AG09309 (cell line): ENCODE data around the gene ZBTB22.
"Not testable (repeated sequence)": the region's sequence is repeated elsewhere in the genome, so short reads cannot be mapped to it uniquely, and the experiment has no call there.

Experiments
- DNase-seq: peaks from one replicate; pipeline ENCODE4 v3.0.0-alpha.2; 2010; ENCODE audit warnings: low read depth
- H3K4me3 ChIP-seq: 2 replicates; pipeline ENCODE4 v1.5.1; 2011; ENCODE audit warnings: mild to moderate bottlenecking, low read depth, low read length, moderate library complexity; ENCODE audit not compliant: control insufficient read depth
- TF ChIP-seq, protein P1 (sequence below): IDR thresholded peaks from 2 replicates; pipeline ENCODE4 v1.5.1; 2011; ENCODE audit warnings: mild to moderate bottlenecking, low read depth, low read length, inconsistent platforms; ENCODE audit not compliant: insufficient read depth, control insufficient read depth; ENCODE audit errors: missing control alignments

The ZBTB22 gene

DNA sequence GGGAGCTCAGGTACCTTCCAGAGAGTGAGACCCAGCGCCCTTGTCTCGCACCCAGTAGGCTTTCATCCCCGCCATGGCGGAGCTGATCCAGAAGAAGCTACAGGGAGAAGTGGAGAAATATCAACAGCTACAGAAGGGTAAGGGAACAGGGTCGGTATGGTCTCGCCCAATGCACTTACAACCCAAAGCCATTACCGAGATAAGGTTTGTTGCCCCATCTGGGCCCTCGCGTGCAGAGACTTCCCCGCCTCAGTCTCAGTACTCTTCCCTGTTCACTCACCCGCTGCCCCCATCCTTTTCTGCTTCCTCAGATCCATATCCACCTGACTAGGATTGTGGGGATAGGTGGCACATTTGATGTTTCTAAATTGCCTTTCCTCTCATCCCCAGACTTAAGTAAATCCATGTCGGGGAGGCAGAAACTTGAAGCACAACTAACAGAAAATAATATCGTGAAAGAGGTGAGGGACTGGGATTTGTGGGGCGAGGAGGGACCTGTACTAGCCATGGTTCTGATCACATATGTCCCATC lies 27.7 kb downstream of the ZBTB22 start:
- DNase-seq = no peak
- TF ChIP-seq, protein P1, sequence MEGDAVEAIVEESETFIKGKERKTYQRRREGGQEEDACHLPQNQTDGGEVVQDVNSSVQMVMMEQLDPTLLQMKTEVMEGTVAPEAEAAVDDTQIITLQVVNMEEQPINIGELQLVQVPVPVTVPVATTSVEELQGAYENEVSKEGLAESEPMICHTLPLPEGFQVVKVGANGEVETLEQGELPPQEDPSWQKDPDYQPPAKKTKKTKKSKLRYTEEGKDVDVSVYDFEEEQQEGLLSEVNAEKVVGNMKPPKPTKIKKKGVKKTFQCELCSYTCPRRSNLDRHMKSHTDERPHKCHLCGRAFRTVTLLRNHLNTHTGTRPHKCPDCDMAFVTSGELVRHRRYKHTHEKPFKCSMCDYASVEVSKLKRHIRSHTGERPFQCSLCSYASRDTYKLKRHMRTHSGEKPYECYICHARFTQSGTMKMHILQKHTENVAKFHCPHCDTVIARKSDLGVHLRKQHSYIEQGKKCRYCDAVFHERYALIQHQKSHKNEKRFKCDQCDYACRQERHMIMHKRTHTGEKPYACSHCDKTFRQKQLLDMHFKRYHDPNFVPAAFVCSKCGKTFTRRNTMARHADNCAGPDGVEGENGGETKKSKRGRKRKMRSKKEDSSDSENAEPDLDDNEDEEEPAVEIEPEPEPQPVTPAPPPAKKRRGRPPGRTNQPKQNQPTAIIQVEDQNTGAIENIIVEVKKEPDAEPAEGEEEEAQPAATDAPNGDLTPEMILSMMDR = no peak
- peak overlapping the region; percentile 79 for H3K4me3 ChIP-seq

DNA sequence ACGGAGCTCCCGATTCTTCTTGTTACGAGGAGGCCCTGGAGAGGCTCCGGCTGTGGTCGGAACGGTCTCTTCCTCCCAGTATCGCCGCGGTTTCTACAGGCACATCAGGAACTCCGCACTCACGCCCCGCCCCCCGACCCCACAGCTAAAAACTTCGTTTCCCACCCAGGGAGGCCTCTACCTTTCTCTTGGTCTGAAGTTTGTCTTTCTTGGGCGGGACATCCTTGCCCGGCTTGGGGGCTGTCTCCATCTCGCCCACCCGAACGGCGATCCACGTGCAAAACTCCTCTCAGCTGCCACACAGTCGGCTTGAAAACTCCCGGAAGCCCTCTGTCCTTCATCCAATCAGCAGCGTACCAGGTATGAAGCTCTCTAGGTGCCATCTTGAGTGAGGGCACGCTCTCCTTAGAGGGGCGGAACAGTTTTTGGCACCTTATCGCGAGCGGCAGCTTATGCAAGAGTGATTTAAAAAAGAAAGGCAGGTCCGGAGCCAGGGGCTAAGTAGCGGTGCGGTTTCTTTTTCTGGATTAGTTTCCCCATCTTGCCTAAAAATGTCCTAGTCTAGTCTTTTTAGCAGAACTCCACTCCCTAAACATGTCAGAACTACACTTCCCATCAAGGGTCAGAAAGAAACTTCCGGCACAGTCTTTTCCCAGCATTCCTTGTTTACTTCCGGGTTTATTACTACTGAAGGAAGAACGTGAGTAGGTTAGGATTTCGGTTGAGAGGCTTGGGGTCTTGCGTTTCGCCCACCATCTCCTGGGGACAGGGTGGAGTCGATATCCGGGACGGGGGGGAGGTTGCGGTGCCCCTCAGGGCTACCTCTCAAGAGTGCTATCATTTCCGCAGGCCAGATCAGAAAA lies 28.4 kb downstream of the ZBTB22 start, which contains the start of the genes PFDN6 and WDR46:
PFDN6 (plus strand) TSS at position 681 of the 863 bp plus-strand sequence. CDS start 256 bp downstream, outside the sequence.
WDR46 (minus strand) TSS at position 319 of the 863 bp plus-strand sequence; CDS start at position 250, 69 bp downstream.
- TF ChIP-seq, protein P1 = no peak
- peak; percentile 67 for DNase-seq

DNA sequence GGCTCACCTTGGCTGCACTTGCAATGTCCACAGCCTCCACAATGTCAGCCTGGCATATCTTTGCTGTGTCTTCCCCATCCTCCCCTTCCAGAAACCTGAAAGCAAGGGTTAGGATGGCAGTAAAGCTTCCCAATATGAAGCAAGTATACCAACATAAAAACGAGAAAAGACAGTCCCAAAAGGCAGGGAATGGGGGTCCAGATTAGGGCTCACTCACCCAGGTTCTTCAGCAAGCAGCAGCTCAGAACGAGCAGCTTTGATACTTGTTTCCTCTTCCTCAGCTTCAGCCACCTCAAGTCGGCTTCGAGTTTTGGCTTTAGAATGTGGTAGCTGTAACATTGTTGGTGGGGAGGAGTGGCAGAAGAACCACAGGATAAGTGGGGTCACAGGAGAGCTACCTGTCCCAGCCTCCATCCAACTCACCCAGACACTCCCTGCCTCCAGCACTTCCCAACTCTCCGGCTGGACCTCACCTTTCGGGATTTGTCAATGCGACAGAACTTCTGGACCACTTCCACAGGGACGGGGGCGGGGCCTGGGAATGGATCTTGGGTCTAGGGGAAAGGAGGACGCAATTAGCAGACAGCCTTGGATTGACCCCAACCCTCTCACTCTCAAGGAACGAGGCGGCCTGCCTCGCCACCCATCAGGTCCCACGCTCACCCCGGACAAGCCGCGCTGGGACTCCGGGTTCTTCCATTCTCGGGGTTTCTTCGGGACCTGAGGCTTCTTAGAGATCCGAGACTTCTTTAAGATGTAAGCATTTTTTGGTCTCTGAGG lies 29.2 kb downstream of the ZBTB22 start:
- DNase-seq = no peak
- TF ChIP-seq, protein P1 = no peak

More for the DNA sequence above, 28.4 kb downstream of the ZBTB22 start, which contains the start of the genes PFDN6 and WDR46:
- H3K4me3 ChIP-seq = peak within 1 kb of the TSS; percentile 79

DNA sequence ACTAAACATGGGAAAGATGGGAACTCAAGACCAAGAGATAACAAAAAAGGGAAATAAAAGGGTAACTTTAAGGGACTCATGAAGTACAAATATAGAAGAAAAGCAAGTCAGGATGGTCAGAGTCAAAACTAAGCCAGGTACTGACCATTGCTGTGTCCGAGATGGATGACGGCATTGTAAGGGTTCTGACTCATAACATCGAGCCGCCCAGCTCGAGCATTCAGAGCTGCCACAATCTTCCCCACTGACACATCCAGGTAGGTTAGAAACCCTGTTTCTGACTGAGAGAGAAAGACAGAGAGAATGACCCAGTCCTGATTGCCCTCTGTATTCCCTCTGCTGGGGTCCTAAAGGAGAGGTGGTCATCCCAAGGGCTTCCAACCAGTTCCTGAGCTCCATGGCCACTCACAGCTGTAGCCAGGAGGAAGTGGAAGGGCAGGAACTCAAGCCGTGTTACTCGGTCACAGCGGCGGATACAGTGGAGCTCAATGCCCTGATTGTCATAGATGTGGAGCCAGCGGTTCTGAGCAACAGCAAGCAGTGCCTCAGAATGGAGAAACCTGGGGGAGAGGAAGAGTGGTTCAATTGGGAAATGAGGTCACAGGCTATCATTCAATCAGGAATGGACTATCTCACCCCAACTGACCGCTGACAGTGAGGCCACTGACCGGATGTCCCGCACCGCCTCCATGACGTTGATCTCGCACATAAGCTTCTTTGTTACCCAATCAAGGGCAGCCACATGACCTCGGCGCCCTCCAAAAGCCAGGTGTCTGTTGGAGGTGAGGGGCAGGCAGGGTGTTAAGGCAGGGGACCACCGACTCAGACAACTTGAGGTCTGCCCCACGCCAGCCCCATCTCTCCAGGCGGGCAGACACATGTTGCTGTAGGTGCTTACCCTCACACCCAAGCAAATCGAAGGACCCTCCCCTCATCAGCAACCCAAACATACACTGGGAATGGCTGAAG lies 30.3 kb downstream of the ZBTB22 start:
- no peak for DNase-seq
- TF ChIP-seq, protein P1 = no peak
- H3K4me3 ChIP-seq = no peak overlapping the region

More for the DNA sequence above, 29.2 kb downstream of the ZBTB22 start:
- peak overlapping the region; percentile 79 for H3K4me3 ChIP-seq

DNA sequence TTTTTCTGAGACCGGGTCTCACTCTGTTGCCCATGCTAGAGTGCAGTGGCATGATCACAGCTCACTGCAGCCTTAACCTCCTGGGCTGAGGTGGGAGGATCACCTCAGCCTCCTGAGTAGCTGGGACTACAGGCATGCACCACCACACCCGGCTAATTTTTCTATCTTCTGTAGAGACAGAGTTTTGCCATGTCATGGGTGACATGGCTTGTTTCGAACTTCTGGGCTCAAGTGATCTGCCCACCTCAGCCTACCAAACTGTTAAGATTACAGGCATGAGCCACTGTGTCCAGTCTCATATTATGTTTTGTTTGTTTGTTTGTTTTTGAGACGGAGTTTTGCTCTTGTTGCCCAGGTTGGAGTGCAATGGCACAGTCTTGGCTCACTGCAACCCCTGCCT lies 32.3 kb downstream of the ZBTB22 start:
- DNase-seq = not testable (repeated sequence)

DNA sequence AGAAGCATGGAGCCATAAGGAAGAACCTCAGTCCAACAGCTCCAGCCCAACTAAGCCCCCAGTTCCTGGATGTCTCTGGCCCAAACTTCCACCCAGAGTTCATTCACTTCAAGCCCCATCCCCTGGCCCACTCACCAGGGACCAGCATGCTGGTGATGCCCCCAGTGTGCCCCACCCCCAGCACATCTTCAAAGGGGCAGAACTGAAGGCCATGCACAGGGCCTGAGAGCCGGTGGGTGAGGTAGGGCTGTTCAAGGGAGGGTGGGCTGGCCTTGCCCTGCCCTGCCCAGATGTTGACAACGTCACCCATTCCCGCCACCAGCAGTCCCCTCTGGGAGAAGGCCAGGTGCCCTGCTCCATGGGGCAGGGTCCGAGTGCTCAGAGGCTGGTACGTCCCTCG lies 37.0 kb downstream of the ZBTB22 start:
- no peak overlapping the region for H3K4me3 ChIP-seq
- no peak for DNase-seq
- TF ChIP-seq, protein P1 = no peak

More for the DNA sequence above, 32.3 kb downstream of the ZBTB22 start:
- not testable (repeated sequence) for H3K4me3 ChIP-seq
